HG03354 (cell line): Measurements from ENCODE around the gene GLUL.

Experiments
- ATAC-seq: cut with Tn5 transposase; IDR thresholded peaks from one replicate; pipeline ENCODE4 v1.9.1; 2021; ENCODE audit warnings: mild to moderate bottlenecking; ENCODE audit not compliant: unreplicated experiment, poor library complexity, severe bottlenecking

GLUL gene

GRCh38 chr1:182374101-182374834 lies 17.3 kb downstream of the GLUL start:
- ATAC-seq, result no peak

- ATAC-seq, result no peak
These were observed 21.1 kb downstream of the GLUL start for GRCh38 chr1:182370532-182370931.

GRCh38 chr1:182368903-182369302 lies 22.7 kb downstream of the GLUL start:
- no peak for ATAC-seq

- ATAC-seq, result no peak
These were observed 23.2 kb downstream of the GLUL start for GRCh38 chr1:182368358-182368757.

GRCh38 chr1:182367926-182368325 lies 23.7 kb downstream of the GLUL start:
- ATAC-seq, result no peak

- ATAC-seq, result no peak
These were observed 25.0 kb downstream of the GLUL start for GRCh38 chr1:182366596-182366995.

- ATAC-seq, result no peak
These were observed 31.9 kb downstream of the GLUL start for GRCh38 chr1:182359645-182360044.

- no peak for ATAC-seq
These were observed 33.7 kb downstream of the GLUL start for GRCh38 chr1:182357913-182358312.

- ATAC-seq, result no peak
These were observed 34.4 kb downstream of the GLUL start for GRCh38 chr1:182357171-182357570.

GRCh38 chr1:182355723-182356098 lies 35.9 kb downstream of the GLUL start:
- no peak for ATAC-seq

GRCh38 chr1:182351790-182352364 lies 39.7 kb downstream of the GLUL start:
- no peak for ATAC-seq

- no peak for ATAC-seq
These were observed 40.8 kb downstream of the GLUL start for GRCh38 chr1:182350839-182351238.

- ATAC-seq, result no peak
These were observed 42.4 kb downstream of the GLUL start for GRCh38 chr1:182348961-182349747.

GRCh38 chr1:182347019-182347418 lies 44.6 kb downstream of the GLUL start:
- ATAC-seq, result no peak

- ATAC-seq, result no peak
These were observed 51.1 kb downstream of the GLUL start for GRCh38 chr1:182340233-182341058.

GRCh38 chr1:182339684-182340083 lies 51.9 kb downstream of the GLUL start:
- ATAC-seq, result no peak

- ATAC-seq, result no peak
These were observed 52.7 kb downstream of the GLUL start for GRCh38 chr1:182338806-182339370.

- ATAC-seq, result no peak
These were observed 53.6 kb downstream of the GLUL start for GRCh38 chr1:182337736-182338571.
